K562 (cell line): ENCODE data around the gene SLC22A23. TPM values are rescaled to one million over a fixed set of nuclear protein-coding genes. Genes with fewer than 3 reads are reported as not detected.

ENCODE experiments used
- BACH1 ChIP-seq: fragments of 200-800 bp; sonication (Bioruptor generic); IDR thresholded peaks from 2 replicates; pipeline ENCODE4 v1.6.1; 2016; ENCODE audit warnings: missing genetic modification characterization, missing compliant biosample characterization
- TARDBP ChIP-seq: fragments of 450-650 bp; IDR thresholded peaks from 2 replicates; pipeline ENCODE4 v1.6.1; 2016
- ZFPM2 ChIP-seq: fragments of 250-450 bp; sonication (Bioruptor Pico); IDR thresholded peaks from 2 replicates; pipeline ENCODE4 v1.5.1; 2022; ENCODE audit warnings: mild to moderate bottlenecking
- polyA plus RNA-seq, 8 experiments: library from polyadenylated mRNA; depleted of rRNA in 4 of 8; stranded (reverse) in 5 of 8; unstranded in 3 of 8; fragments of >200 nt; fragmentation: Nextera tagmentation in 2 of 8; fragmentation: Illumina TruSeq in 1 of 8; extraction: Ambion mirVana in 2 of 8; extraction: Trizol in 1 of 8; gene quantifications; 2 replicates each; pipeline versions ENCODE4 v1.2.1 to v1.2.3, GENCODE V29; 2011 to 2014; ENCODE audit warnings: inconsistent platforms in 1 of 8, missing spikeins in 1 of 8
- total RNA-seq, 7 experiments: library from RNA; depleted of rRNA in 6 of 7; stranded (reverse); fragments of >200 nt in 6 of 7; fragmentation: Illumina TruSeq in 2 of 7; extraction: Trizol in 2 of 7; gene quantifications; 2 replicates each; pipeline versions ENCODE4 v1.2.1 to v1.2.3, GENCODE V29; 2011 to 2021; ENCODE audit warnings: low replicate concordance in 1 of 7
- TF ChIP-seq, protein P1 (sequence below): fragments of 450-650 bp; IDR thresholded peaks from 2 replicates; pipeline ENCODE4 v1.6.1; 2016; ENCODE audit warnings: borderline replicate concordance
- TF ChIP-seq, protein P2 (sequence below): fragments of 450-650 bp; formaldehyde crosslinking; IDR thresholded peaks from 2 replicates; pipeline ENCODE4 v1.4.0; 2020; ENCODE audit warnings: mild to moderate bottlenecking, moderate library complexity

SLC22A23 gene
- total and polyA plus RNA-seq, 9 of the 15 experiments (the other 6 are each of a cell fraction or from before 2014, with no cell fraction given) = 0.30 to 8.7 (median 2.5) TPM

DNA sequence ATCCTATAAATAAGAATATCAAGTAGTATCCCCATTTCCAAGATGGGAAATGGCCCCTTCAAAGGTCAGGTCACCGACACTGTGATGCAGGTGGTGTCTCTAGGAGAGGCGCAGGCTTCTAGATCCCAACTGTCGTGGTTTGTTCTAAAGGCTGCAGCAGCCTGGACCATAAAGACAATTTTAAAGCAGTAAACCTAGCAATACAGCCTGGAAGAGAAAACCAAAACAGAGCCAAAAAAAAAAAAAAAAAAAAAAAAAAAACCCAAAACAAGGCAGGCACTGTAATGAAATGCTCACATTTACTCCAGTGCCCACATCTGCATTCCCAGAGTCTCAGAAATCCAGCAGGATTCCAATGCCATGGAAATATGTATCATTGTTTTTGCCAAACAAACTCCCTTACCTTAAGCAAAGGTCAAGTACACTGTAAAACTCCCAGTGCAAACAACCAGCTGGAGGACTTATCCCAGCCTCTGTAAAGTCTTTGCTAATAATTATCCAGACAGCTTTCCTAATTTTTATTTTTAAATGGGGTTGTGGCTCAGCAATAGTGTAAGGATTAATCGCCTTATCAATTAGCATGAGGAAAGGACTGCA is 99.9 kb downstream of the SLC22A23 start (continued):
- TF ChIP-seq, protein P1, sequence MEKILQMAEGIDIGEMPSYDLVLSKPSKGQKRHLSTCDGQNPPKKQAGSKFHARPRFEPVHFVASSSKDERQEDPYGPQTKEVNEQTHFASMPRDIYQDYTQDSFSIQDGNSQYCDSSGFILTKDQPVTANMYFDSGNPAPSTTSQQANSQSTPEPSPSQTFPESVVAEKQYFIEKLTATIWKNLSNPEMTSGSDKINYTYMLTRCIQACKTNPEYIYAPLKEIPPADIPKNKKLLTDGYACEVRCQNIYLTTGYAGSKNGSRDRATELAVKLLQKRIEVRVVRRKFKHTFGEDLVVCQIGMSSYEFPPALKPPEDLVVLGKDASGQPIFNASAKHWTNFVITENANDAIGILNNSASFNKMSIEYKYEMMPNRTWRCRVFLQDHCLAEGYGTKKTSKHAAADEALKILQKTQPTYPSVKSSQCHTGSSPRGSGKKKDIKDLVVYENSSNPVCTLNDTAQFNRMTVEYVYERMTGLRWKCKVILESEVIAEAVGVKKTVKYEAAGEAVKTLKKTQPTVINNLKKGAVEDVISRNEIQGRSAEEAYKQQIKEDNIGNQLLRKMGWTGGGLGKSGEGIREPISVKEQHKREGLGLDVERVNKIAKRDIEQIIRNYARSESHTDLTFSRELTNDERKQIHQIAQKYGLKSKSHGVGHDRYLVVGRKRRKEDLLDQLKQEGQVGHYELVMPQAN = no peak
- TF ChIP-seq BACH1 (tag) (no peak), ZFPM2 (no peak), TARDBP (no peak)
- TF ChIP-seq, protein P2, sequence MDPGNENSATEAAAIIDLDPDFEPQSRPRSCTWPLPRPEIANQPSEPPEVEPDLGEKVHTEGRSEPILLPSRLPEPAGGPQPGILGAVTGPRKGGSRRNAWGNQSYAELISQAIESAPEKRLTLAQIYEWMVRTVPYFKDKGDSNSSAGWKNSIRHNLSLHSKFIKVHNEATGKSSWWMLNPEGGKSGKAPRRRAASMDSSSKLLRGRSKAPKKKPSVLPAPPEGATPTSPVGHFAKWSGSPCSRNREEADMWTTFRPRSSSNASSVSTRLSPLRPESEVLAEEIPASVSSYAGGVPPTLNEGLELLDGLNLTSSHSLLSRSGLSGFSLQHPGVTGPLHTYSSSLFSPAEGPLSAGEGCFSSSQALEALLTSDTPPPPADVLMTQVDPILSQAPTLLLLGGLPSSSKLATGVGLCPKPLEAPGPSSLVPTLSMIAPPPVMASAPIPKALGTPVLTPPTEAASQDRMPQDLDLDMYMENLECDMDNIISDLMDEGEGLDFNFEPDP = no peak
